ENCODE data around the gene ACSBG1. TPM values are rescaled to one million over a fixed set of nuclear protein-coding genes. Genes with fewer than 3 reads are reported as not detected.

The ACSBG1 gene
- total RNA-seq, 1 donor from 2014 or later: not detected

GRCh38 chr15:78148392-78149067 is 85.8 kb downstream of the ACSBG1 start:
- no peak for DNase-seq (ENCODE audit: low spot score)
- intact Hi-C loops (cut with DNase I): loop anchor here (5.0 kb wide), 1 partner anchor 289 kb away; the partner anchor contains the start of gene IREB2

- intact Hi-C loops (cut with DNase I): loop anchor here (5.0 kb wide), 1 partner anchor 290 kb away; the partner anchor contains the start of gene IREB2
- DNase-seq (ENCODE audit: low spot score): peak; percentile 82
Observed at GRCh38 chr15:78147566-78147965, 86.8 kb downstream of the ACSBG1 start.

GRCh38 chr15:78146425-78147154 is 87.8 kb downstream of the ACSBG1 start:
- no peak for DNase-seq (ENCODE audit: low spot score)
- intact Hi-C loops (cut with DNase I): loop anchor here (5.0 kb wide), 1 partner anchor 291 kb away; the partner anchor contains the start of gene IREB2

GRCh38 chr15:78142332-78142731 is 92.0 kb downstream of the ACSBG1 start:
- intact Hi-C loops (cut with DNase I): no loop called here

GRCh38 chr15:78140292-78140691 is 94.1 kb downstream of the ACSBG1 start:
- intact Hi-C loops (cut with DNase I): no loop called here

More at GRCh38 chr15:78142332-78142731, 92.0 kb downstream of the ACSBG1 start:
- DNase-seq (ENCODE audit: low spot score): no peak

GRCh38 chr15:78139578-78139977 is 94.8 kb downstream of the ACSBG1 start:
- no peak for DNase-seq (ENCODE audit: low spot score)
- intact Hi-C loops (cut with DNase I): no loop called here

More at GRCh38 chr15:78140292-78140691, 94.1 kb downstream of the ACSBG1 start:
- DNase-seq (ENCODE audit: low spot score): no peak

- intact Hi-C loops (cut with DNase I): loop anchor here (5.0 kb wide), 1 partner anchor 38 kb away; no protein-coding TSS in a partner anchor
- no peak for DNase-seq (ENCODE audit: low spot score)
Observed at GRCh38 chr15:78133801-78134200, 100.6 kb downstream of the ACSBG1 start.

GRCh38 chr15:78131295-78132061 is 102.9 kb downstream of the ACSBG1 start, which contains the start of gene CIB2:
CIB2 (minus strand) TSS chr15:78131445; CDS start chr15:78131215, 230 bp downstream.
- intact Hi-C loops (cut with DNase I): loop anchor here (5.0 kb wide), 1 partner anchor 41 kb away; no protein-coding TSS in a partner anchor
- DNase-seq (ENCODE audit: low spot score): peak; percentile 88

- intact Hi-C loops (cut with DNase I): loop anchor here (5.0 kb wide), 1 partner anchor 42 kb away; no protein-coding TSS in a partner anchor
- peak; percentile 70 for DNase-seq (ENCODE audit: low spot score)
Observed at GRCh38 chr15:78130466-78131294, 103.7 kb downstream of the ACSBG1 start.

GRCh38 chr15:78129751-78130287 is 104.5 kb downstream of the ACSBG1 start:
- intact Hi-C loops (cut with DNase I): loop anchor here (5.0 kb wide), 1 partner anchor 42 kb away; no protein-coding TSS in a partner anchor
- DNase-seq (ENCODE audit: low spot score): no peak

- no peak for DNase-seq (ENCODE audit: low spot score)
- intact Hi-C loops (cut with DNase I): no loop called here
Observed at GRCh38 chr15:78129077-78129750, 105.2 kb downstream of the ACSBG1 start.

- intact Hi-C loops (cut with DNase I): no loop called here
- DNase-seq (ENCODE audit: low spot score): no peak
Observed at GRCh38 chr15:78127882-78128281, 106.5 kb downstream of the ACSBG1 start.

- intact Hi-C loops (cut with DNase I): no loop called here
Observed at GRCh38 chr15:78125267-78125666, 109.1 kb downstream of the ACSBG1 start.

GRCh38 chr15:78120523-78120922 is 113.8 kb downstream of the ACSBG1 start:
- intact Hi-C loops (cut with DNase I): no loop called here

More at GRCh38 chr15:78125267-78125666, 109.1 kb downstream of the ACSBG1 start:
- DNase-seq (ENCODE audit: low spot score): no peak

More at GRCh38 chr15:78120523-78120922, 113.8 kb downstream of the ACSBG1 start:
- no peak for DNase-seq (ENCODE audit: low spot score)

Measured in cardiac septum (tissue), 1 donor.